Panc1 (cell line): ENCODE results near the gene PRL.

ENCODE experiments used
- CTCF ChIP-seq: fragments of 450-650 bp; IDR thresholded peaks from 2 replicates; pipeline ENCODE4 v1.5.1; 2017; ENCODE audit warnings: mild to moderate bottlenecking
- POLR2AphosphoS5 ChIP-seq: IDR thresholded peaks from 2 replicates; pipeline ENCODE4 v1.6.1; 2012; ENCODE audit warnings: mild to moderate bottlenecking, low read depth, low read length, moderate library complexity
- SIN3A ChIP-seq: IDR thresholded peaks from 2 replicates; pipeline ENCODE4 v1.6.1; 2012; ENCODE audit warnings: low read depth, mild to moderate bottlenecking, low read length, moderate library complexity, borderline replicate concordance; ENCODE audit not compliant: insufficient read depth

- TF ChIP-seq CTCF: no peak
- no peak for TF ChIP-seq POLR2AphosphoS5
- TF ChIP-seq SIN3A: no peak
Measured at GRCh38 chr6:22284666-22285065, 12.2 kb downstream of the PRL start.
